NOMO-1 treated with DMSO at 0.1 percent for 48 hours (cell line): ENCODE measurements around the gene TRAPPC8.
"Not testable (repeated sequence)": the region's sequence is repeated elsewhere in the genome, so short reads cannot be mapped to it uniquely, and the experiment has no call there.

ENCODE experiments used
- DNase-seq: peaks from one replicate; lab custom pipeline; 2025; ENCODE audit not compliant: unreplicated experiment; lab: John Stamatoyannopoulos, UW

Gene TRAPPC8

GRCh38 chr18:31942999-31943877, at the start of gene TRAPPC8:
TRAPPC8 (minus strand) TSS chr18:31943128; CDS start chr18:31942764, 364 bp downstream.
- DNase-seq, result peak; percentile 99

GRCh38 chr18:31990823-31991222, 47.9 kb upstream of the TRAPPC8 start:
- DNase-seq, result no peak

- no peak for DNase-seq
Measured at GRCh38 chr18:31983976-31984375, 41.0 kb upstream of the TRAPPC8 start.

GRCh38 chr18:31983020-31983419, 40.1 kb upstream of the TRAPPC8 start:
- no peak for DNase-seq

- DNase-seq, result no peak
Measured at GRCh38 chr18:31980863-31981262, 37.9 kb upstream of the TRAPPC8 start.

GRCh38 chr18:31979714-31980113, 36.8 kb upstream of the TRAPPC8 start:
- no peak for DNase-seq

- no peak for DNase-seq
Measured at GRCh38 chr18:31978616-31979015, 35.7 kb upstream of the TRAPPC8 start.

- DNase-seq, result peak; percentile 28
Measured at GRCh38 chr18:31977270-31977872, 34.4 kb upstream of the TRAPPC8 start.

- DNase-seq, result no peak
Measured at GRCh38 chr18:31976242-31976641, 33.3 kb upstream of the TRAPPC8 start.

GRCh38 chr18:31973929-31974546, 31.1 kb upstream of the TRAPPC8 start:
- DNase-seq, result no peak

GRCh38 chr18:31970617-31971016, 27.7 kb upstream of the TRAPPC8 start:
- no peak for DNase-seq

- DNase-seq, result peak; percentile 57
Measured at GRCh38 chr18:31965316-31965970, 22.5 kb upstream of the TRAPPC8 start.

GRCh38 chr18:31957728-31958127, 14.8 kb upstream of the TRAPPC8 start:
- no peak for DNase-seq

- DNase-seq, result no peak
Measured at GRCh38 chr18:31954349-31954748, 11.4 kb upstream of the TRAPPC8 start.

- DNase-seq, result not testable (repeated sequence)
Measured at GRCh38 chr18:31953699-31954098, 10.8 kb upstream of the TRAPPC8 start.

- no peak for DNase-seq
Measured at GRCh38 chr18:31952223-31952622, 9.3 kb upstream of the TRAPPC8 start.

- no peak for DNase-seq
Measured at GRCh38 chr18:31950583-31950982, 7.7 kb upstream of the TRAPPC8 start.

- not testable (repeated sequence) for DNase-seq
Measured at GRCh38 chr18:31948349-31948748, 5.4 kb upstream of the TRAPPC8 start.

- DNase-seq, result no peak
Measured at GRCh38 chr18:31946305-31947046, 3.5 kb upstream of the TRAPPC8 start.

GRCh38 chr18:31943878-31944816, 1.2 kb upstream of the TRAPPC8 start:
- DNase-seq, result no peak
